GM12891 (cell line): ENCODE data around the gene GLIPR2.

Experiments used
- POLR2A ChIP-seq: IDR thresholded peaks from 2 replicates; pipeline ENCODE4 v1.6.1; 2011; ENCODE audit warnings: low read depth, low read length, control low read depth
- SPI1 ChIP-seq: IDR thresholded peaks from 2 replicates; pipeline ENCODE4 v1.6.1; 2011; ENCODE audit warnings: low read depth, low read length, control low read depth

- no peak for TF ChIP-seq POLR2A
- no peak for TF ChIP-seq SPI1
Observed at GRCh38 chr9:36207546-36208012, 71.0 kb downstream of the GLIPR2 start.
